ENCODE results near the gene CCDC66.
A peak's percentile ranks its signal among the peaks of the same experiment; 100 is the strongest.
"Not testable (repeated sequence)": the region's sequence is repeated elsewhere in the genome, so short reads cannot be mapped to it uniquely, and the experiment has no call there.

CCDC66 gene

GRCh38 chr3:56556908-56557830 lies at the start of gene CCDC66:
CCDC66 (plus strand) TSS chr3:56557175; CDS start chr3:56557243, 68 bp downstream.
- DNase-seq (ENCODE audit: low read depth in 2 of 2), result peak; percentile 90 to 91

- DNase-seq (ENCODE audit: low read depth in 2 of 2), result no peak
Observed at GRCh38 chr3:56519641-56520040, 37.3 kb upstream of the CCDC66 start.

GRCh38 chr3:56522374-56522773 lies 34.6 kb upstream of the CCDC66 start:
- DNase-seq (ENCODE audit: low read depth in 2 of 2), result no peak

DNA sequence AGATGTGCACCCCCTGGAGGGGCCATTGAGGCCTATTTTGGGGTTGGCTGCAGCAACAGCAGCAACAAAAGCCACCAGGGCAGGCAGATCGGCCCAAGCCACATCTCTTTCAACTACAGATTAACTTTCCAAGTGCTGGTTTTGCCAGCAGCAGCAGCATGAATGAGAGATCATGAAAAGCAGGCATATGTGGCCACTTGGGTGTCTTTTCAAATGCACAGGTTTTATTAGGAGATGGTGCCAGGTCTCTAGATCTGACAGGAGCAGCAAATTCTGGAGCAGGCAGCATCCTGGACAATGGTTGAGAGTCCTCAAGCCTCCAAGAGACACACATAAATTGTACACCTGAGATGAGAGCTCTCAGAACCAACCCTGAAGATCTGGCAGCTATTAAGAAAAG lies 31.7 kb upstream of the CCDC66 start:
- no peak for DNase-seq (ENCODE audit: low read depth in 2 of 2)

GRCh38 chr3:56536735-56537134 lies 20.2 kb upstream of the CCDC66 start:
- no peak for DNase-seq (ENCODE audit: low read depth in 2 of 2)

DNA sequence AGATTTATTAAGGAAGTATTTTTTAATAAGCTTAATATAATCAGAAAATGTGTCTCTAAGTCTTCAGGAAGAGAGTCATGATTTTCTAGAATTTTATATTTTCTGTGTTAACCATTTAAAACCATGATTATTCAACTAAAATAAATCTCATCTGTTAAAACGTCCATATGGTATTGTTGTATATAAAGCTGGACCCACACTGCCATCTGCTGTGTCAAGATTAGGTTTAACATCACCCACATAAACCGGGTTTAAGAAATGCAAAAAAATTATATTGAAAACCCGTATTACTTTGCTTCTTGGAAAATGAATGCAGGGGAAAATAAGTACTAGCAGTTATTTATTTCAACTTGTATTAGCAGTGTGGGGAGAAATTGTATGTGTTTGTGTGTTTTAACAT lies 9.5 kb upstream of the CCDC66 start:
- DNase-seq (ENCODE audit: low read depth in 2 of 2), result no peak

DNA sequence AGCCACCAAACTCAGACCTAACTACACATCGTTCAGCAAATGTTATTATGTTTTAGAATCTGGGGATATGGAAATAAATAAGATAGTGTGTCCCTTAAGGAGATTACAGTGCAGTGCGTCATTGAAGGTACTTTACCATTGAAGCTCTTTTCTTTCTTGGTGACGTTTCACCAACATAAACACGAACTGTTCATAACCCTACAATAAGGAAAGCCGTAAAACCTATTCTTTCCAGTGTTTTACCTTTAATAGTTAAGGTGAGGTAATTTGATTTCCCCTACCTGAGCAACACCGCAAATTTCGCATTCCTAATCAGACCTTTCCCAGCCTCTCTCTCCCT lies 826 bp downstream of the CCDC66 start:
- no peak for DNase-seq (ENCODE audit: low read depth in 2 of 2)

DNA sequence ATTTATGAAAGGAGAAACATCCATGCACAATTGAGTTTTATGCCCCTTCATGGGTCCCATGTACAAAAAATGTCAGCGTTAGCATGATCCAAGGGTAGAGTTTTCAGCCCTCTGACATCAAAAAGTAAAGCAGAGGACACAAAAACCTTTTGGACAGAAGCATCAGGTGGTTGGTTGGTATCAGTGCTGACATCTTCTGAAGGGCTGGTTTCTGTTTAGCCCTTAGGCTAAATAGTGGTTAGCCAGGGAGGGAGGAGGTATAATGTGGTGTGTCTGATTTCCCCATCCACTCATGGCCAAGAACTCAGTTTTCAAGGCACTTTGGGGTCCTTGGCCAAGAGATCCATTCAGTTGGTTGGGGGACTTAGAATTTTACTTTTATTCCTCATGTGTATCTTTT lies 16.5 kb downstream of the CCDC66 start:
- no peak for DNase-seq (ENCODE audit: low read depth in 2 of 2)

- DNase-seq (ENCODE audit: low read depth in 2 of 2), result not testable (repeated sequence)
Observed at GRCh38 chr3:56581941-56582340, 25.0 kb downstream of the CCDC66 start.

DNA sequence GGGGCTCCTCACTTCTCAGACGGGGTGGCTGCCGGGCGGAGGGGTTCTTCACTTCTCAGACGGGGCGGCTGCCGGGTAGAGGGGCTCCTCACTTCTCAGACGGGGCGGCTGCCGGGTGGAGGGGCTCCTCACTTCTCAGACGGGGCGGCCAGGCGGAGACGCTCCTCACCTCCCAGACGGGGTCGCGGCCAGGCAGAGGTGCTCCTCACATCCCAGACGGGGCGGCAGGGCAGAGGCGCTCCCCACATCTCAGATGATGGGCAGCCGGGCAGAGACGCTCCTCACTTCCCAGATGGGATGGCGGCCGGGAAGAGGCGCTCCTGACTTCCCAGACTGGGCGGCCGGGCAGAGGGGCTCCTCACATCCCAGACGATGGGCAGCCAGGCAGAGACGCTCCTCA lies 27.3 kb downstream of the CCDC66 start:
- not testable (repeated sequence) for DNase-seq (ENCODE audit: low read depth in 2 of 2)

- DNase-seq (ENCODE audit: low read depth in 2 of 2), result no peak
Observed at GRCh38 chr3:56590814-56591213, 33.8 kb downstream of the CCDC66 start.

GRCh38 chr3:56591262-56591661 lies 34.3 kb downstream of the CCDC66 start:
- DNase-seq (ENCODE audit: low read depth in 2 of 2), result no peak

- peak in 1 of 2 donors; percentile 7 for DNase-seq (ENCODE audit: low read depth in 2 of 2)
Observed at GRCh38 chr3:56593455-56594158, 36.6 kb downstream of the CCDC66 start.

DNA sequence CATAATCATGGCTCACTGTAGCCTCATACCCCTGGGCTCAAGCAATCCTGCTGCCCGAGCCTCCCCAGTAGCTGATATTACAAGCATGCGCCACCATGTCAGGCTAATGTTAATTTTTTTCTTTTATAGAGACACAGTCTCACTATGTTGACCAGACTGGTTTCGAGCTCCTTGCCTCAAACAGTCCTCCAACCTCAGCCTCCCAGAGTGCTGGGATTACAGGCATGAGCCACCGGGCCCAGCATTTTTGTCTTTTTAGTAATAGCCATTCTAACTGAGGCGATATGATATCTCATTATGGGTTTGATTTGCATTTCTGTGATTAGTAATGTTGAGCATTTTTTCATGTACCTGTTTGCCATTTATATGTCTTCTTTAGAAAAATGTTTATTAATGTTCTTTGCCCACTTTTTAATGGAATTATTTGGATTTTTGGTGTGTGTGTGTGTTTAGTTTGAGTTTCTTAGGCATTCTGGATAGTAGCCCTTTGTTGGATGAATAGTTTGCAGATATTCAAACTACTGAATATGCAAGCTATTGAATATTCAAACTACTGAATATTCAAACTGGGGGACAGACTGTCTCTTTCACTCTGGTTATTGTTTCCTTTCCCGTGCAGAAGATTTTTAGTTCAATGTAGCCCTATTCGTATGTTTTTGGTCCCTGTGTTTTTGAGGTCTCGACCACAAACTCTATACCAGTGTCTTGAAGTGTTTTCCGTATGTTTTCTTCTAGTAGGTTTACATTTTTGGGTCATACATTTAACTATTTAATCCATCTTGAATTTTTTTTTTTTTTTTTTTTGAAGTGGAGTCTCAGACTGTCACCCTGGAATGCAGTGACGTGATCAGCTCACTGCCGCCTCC lies 39.2 kb downstream of the CCDC66 start:
- DNase-seq (ENCODE audit: low read depth in 2 of 2), result no peak

DNA sequence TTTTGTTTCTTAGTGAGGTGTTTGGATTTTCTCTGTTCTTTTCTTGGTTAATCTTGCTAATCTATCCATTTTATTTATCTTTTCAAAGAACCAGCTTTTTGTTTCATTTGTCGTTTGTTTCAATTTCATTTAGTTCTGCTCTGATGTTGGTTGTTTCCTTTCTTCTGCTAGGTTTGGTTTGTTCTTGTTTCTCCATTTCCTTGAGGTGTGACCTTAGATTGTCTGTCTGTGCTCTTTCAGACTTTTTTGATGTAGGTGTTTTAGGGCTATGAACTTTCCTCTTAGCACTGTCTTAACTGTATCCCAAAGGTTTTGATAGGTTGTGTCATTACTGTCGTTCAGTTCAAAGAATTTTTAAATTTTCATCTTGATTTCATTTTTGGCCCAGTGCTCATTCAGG lies 51.5 kb downstream of the CCDC66 start:
- DNase-seq (ENCODE audit: low read depth in 2 of 2), result not testable (repeated sequence)

- no peak for DNase-seq (ENCODE audit: low read depth in 2 of 2)
Observed at GRCh38 chr3:56610669-56611335, 53.8 kb downstream of the CCDC66 start.

DNA sequence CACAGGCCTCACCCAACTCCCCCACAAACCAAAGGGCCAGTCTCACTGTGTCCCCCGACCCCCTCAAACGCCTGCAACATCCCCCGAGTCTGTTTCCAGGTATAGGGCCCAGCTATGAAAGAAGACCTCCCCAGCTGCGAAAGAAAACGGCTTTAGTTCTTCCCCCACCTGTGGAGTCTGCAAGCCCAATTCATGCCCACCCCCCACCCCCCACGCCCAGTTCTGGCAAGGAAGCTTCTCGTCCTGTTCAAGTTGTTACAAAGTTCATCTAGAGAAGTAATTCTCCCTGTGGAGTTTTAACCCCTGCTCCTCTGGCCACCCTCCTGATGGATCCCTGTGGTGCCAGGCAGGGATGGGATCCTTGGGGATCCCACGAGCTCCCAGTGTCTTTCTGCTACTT lies 54.4 kb downstream of the CCDC66 start:
- no peak for DNase-seq (ENCODE audit: low read depth in 2 of 2)

- no peak for DNase-seq (ENCODE audit: low read depth in 2 of 2)
Observed at GRCh38 chr3:56612146-56612545, 55.2 kb downstream of the CCDC66 start.

- no peak for DNase-seq (ENCODE audit: low read depth in 2 of 2)
Observed at GRCh38 chr3:56613016-56613415, 56.0 kb downstream of the CCDC66 start.

GRCh38 chr3:56616478-56617006 lies 59.6 kb downstream of the CCDC66 start:
- no peak for DNase-seq (ENCODE audit: low read depth in 2 of 2)

DNA sequence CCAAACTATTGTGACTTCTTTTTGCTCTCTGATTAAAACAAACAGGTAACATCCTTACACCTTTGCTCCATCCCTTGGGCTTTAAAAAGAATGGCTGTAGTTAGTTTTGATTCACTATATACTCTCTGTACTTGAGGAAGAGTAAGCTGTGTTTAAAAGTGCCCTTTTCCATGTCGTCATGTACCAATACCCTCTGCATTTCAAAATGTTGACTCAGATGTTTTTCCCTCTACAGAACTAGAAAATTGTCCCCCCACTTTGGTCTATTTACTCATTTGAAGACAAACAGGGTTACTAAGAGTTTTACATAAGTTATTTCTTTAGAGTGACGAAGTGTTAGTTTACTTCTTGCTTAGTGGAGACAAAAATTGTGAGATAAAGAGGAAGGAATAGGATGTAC lies 63.4 kb downstream of the CCDC66 start:
- DNase-seq (ENCODE audit: low read depth in 2 of 2), result no peak

All from stimulated activated CD4-positive, alpha-beta T cell treated with anti-CD3 and anti-CD28 coated beads, Interleukin-15, amount 100 ng/mL, for 48 hours (primary cell).